ENCODE data around the gene MINDY2.
"Not testable (repeated sequence)": the region's sequence is repeated elsewhere in the genome, so short reads cannot be mapped to it uniquely, and the experiment has no call there.

Gene MINDY2

GRCh38 chr15:58823267-58823666 lies 52.2 kb downstream of the MINDY2 start:
- H3K4me3 Mint-ChIP-seq; H3K27me3 Mint-ChIP-seq (ENCODE audit: low read depth); H3K9me3 Mint-ChIP-seq; DNase-seq (ENCODE audit: low spot score); H3K27ac Mint-ChIP-seq; H3K4me1 Mint-ChIP-seq (ENCODE audit: low read depth): not testable (repeated sequence)
- peaks cover 19% of the 10 kb centered on the region for H3K36me3 Mint-ChIP-seq (ENCODE audit: low read depth)

GRCh38 chr15:58830556-58830955 lies 59.5 kb downstream of the MINDY2 start:
- no peaks in the 10 kb centered on the region for H3K9me3 Mint-ChIP-seq
- no peak overlapping the region for H3K27ac Mint-ChIP-seq
- peaks cover 2% of the 10 kb centered on the region for H3K4me1 Mint-ChIP-seq (ENCODE audit: low read depth)
- peaks cover 21% of the 10 kb centered on the region for H3K36me3 Mint-ChIP-seq (ENCODE audit: low read depth)
- no peak overlapping the region for H3K4me3 Mint-ChIP-seq
- DNase-seq (ENCODE audit: low spot score), result no peak
- H3K27me3 Mint-ChIP-seq (ENCODE audit: low read depth), result no peaks in the 10 kb centered on the region

DNA sequence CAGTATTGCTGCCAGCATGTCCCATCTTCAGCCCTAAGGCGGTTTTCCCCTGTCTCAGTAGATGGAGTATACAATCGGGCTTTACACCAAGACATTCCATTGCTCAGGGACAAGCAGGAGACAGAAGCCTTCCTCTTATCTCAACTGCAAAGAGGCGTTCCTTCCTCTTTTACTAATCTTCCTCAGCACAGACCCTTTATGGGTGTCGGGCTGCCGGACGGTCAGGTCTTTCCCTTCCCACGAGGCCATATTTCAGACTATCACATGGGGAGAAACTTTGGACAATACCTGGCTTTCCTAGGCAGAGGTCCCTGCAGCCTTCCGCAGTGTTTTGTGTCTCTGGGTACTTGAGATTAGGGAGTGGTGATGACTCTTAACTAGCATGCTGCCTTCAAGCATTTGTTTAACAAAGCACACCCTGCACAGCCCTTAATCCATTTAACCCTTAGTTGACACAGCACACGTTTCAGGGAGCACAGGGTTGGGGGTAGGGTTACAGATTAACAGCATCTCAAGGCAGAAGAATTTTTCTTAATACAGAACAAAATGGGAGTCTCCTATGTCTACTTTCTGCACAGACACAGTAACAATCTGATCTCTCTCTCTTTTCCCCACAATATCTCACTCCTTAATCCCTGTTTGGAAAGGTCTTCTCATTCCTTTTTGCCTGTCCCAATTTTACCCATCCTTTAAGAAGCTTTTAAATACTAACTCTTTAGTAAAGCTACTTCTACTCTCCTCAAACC lies 62.8 kb downstream of the MINDY2 start:
- not testable (repeated sequence) for H3K36me3 Mint-ChIP-seq (ENCODE audit: low read depth); H3K4me3 Mint-ChIP-seq; H3K9me3 Mint-ChIP-seq; H3K4me1 Mint-ChIP-seq (ENCODE audit: low read depth); H3K27me3 Mint-ChIP-seq (ENCODE audit: low read depth); DNase-seq (ENCODE audit: low spot score); H3K27ac Mint-ChIP-seq

- DNase-seq (ENCODE audit: low spot score), result no peak
- Mint-ChIP-seq H3K36me3 (ENCODE audit: low read depth) (no peaks in the 10 kb centered on the region), H3K4me3 (no peak overlapping the region), H3K4me1 (ENCODE audit: low read depth) (no peaks in the 10 kb centered on the region), H3K9me3 (no peaks in the 10 kb centered on the region), H3K27ac (no peak overlapping the region), H3K27me3 (ENCODE audit: low read depth) (no peaks in the 10 kb centered on the region)
Observed at GRCh38 chr15:58839485-58839884, 68.4 kb downstream of the MINDY2 start.

DNA sequence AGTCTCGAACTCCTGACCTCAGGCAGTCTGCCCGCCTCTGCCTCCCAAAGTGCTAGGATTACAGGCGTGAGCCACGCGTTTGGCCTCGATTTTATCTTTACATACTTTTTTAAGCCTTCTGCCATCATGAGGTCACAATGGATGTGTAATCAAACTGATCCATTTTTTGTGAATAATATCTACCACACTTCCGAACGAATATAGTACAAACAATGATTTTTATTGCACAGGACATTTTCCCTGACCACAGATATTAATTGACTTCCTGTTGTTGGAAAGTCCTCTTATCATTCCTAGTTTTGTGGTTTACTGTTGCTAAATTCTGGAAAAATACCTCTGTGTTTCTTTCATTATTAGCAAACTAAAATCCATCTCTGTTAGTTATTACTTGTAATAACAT lies 68.9 kb downstream of the MINDY2 start:
- no peak overlapping the region for H3K27ac Mint-ChIP-seq
- DNase-seq (ENCODE audit: low spot score), result no peak
- H3K4me3 Mint-ChIP-seq, result no peak overlapping the region
- H3K4me1 Mint-ChIP-seq (ENCODE audit: low read depth), result no peaks in the 10 kb centered on the region
- no peaks in the 10 kb centered on the region for H3K36me3 Mint-ChIP-seq (ENCODE audit: low read depth)
- H3K27me3 Mint-ChIP-seq (ENCODE audit: low read depth), result no peaks in the 10 kb centered on the region
- H3K9me3 Mint-ChIP-seq, result no peaks in the 10 kb centered on the region

DNA sequence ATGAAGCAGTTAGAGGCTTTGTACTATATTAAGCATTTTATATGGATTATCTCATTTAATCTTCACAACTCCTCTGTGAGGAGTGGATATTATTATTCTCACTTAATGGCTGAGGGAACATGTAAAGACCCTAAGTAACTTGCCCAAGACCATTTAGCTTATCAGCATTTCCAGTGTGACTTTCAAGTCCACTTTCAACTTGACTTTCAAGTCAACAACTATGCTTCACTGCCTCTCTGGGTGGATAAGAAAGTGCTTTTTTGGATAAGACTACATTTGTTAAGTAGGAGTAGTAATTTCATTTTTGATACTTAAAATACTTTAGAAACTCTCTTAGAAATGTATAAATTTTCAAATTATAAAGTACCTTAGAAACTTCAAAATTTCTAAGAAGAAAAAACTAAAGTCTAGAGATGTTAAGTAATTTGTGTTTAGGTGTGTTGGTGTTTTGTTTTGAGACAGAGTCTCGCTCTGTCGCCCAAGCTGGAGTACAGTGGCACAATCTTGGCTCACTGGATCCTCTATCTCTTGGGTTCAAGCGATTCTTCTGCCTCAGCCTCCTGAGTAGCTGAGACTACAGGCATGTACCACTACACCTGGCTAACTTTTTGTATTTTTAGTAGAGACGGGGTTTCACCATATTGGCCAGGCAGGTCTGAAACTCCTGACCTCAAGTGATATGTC lies 71.8 kb downstream of the MINDY2 start:
- no peak for DNase-seq (ENCODE audit: low spot score)
- H3K4me3 Mint-ChIP-seq, result no peak overlapping the region
- no peaks in the 10 kb centered on the region for H3K4me1 Mint-ChIP-seq (ENCODE audit: low read depth)
- peaks cover 13% of the 10 kb centered on the region for H3K36me3 Mint-ChIP-seq (ENCODE audit: low read depth)
- H3K27me3 Mint-ChIP-seq (ENCODE audit: low read depth), result no peaks in the 10 kb centered on the region
- no peak overlapping the region for H3K27ac Mint-ChIP-seq
- H3K9me3 Mint-ChIP-seq, result no peaks in the 10 kb centered on the region

DNA sequence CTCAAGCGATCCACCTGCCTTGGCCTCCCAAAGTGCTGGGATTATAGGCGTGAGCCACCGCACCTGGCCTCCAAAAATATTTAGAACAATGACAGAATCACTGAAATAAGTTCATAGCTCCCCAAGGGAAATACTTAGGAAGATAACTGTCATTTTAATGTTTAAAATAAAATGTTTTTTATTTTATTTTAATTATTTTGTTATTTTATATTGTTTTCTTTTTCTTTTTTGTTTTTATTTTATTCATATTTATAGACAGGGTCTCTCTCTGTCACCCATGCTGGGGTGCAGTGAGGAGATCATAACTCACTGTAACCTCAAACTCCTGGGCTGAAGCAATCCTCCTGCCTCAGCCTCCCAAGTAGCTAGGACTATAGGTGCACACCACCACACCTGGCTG lies 80.1 kb downstream of the MINDY2 start:
- not testable (repeated sequence) for H3K9me3 Mint-ChIP-seq; DNase-seq (ENCODE audit: low spot score)

DNA sequence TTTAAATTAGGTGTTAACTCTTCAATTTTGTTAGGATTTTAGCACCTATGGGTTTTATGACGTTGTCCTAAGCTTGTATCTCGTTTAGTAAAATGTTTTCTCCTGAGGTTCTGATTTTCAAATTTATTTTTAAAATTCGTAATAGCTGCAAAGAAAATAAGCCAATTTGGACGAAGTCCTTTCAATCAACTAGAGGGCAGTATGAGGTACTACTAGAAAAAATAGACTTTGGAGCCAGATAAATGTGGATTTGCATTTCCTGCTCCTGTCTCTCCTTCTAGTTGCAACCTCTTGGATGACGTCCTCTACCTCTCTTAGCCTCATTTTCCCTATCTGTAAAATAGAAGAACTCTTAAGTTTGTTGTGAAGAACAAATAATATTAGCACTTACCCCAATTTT lies 81.2 kb downstream of the MINDY2 start:
- Mint-ChIP-seq H3K4me3 (no peak overlapping the region), H3K9me3 (no peaks in the 10 kb centered on the region), H3K36me3 (ENCODE audit: low read depth) (peaks cover 41% of the 10 kb centered on the region), H3K27me3 (ENCODE audit: low read depth) (no peaks in the 10 kb centered on the region), H3K4me1 (ENCODE audit: low read depth) (no peaks in the 10 kb centered on the region), H3K27ac (no peak overlapping the region)
- DNase-seq (ENCODE audit: low spot score), result no peak

More for the DNA sequence above, 80.1 kb downstream of the MINDY2 start:
- H3K36me3 Mint-ChIP-seq (ENCODE audit: low read depth), result peaks cover 42% of the 10 kb centered on the region
- H3K27ac Mint-ChIP-seq; H3K4me1 Mint-ChIP-seq (ENCODE audit: low read depth); H3K27me3 Mint-ChIP-seq (ENCODE audit: low read depth); H3K4me3 Mint-ChIP-seq: not testable (repeated sequence)

DNA sequence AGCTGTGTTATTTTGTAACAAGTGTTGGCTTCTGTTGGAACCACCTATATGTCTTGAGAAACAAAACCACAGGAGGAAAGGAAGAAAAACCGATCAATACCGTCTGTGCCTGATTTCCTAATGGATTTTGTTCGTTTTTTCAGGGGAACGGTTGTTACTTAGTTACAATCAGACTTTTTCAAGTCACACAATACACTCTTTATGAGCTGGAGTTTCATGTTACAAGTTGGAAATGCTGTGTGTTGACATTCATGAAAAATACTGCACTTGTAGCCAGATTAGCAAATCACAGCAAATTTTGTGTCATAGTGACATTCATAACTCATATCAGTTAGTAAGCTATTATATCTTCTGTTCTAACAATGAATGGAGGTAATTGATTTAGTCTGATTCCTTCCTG lies 83.5 kb downstream of the MINDY2 start:
- Mint-ChIP-seq H3K27me3 (ENCODE audit: low read depth) (no peaks in the 10 kb centered on the region), H3K9me3 (no peaks in the 10 kb centered on the region), H3K27ac (no peak overlapping the region), H3K4me3 (no peak overlapping the region), H3K4me1 (ENCODE audit: low read depth) (no peaks in the 10 kb centered on the region), H3K36me3 (ENCODE audit: low read depth) (peaks cover 24% of the 10 kb centered on the region)
- DNase-seq (ENCODE audit: low spot score), result no peak

DNA sequence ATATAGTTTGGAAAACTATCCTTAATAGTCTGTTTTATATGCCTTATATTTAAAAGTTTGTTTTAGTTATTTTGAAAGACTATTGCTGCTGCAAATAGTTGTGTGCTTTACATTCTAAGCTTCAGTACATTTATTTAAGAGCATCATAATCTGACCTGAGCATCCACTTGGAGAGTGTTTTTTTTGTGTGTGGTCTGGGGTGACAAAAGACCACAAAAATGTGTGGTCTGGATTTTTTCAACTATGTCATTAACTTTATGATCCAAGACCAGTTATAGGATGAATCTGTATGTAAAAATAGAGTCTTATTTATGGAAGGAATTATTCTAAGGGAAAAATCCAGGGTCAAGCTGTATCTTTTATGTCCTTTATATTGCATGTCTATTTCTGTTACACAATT lies 85.0 kb downstream of the MINDY2 start:
- H3K4me3 Mint-ChIP-seq, result no peak overlapping the region

GRCh38 chr15:58856621-58857020 lies 85.5 kb downstream of the MINDY2 start:
- H3K4me1 Mint-ChIP-seq (ENCODE audit: low read depth); H3K4me3 Mint-ChIP-seq; H3K27ac Mint-ChIP-seq; H3K27me3 Mint-ChIP-seq (ENCODE audit: low read depth); H3K9me3 Mint-ChIP-seq; DNase-seq (ENCODE audit: low spot score): not testable (repeated sequence)
- peaks cover 20% of the 10 kb centered on the region for H3K36me3 Mint-ChIP-seq (ENCODE audit: low read depth)

More for the DNA sequence above, 85.0 kb downstream of the MINDY2 start:
- Mint-ChIP-seq H3K27ac (no peak overlapping the region), H3K27me3 (ENCODE audit: low read depth) (no peaks in the 10 kb centered on the region), H3K4me1 (ENCODE audit: low read depth) (no peaks in the 10 kb centered on the region), H3K9me3 (no peaks in the 10 kb centered on the region), H3K36me3 (ENCODE audit: low read depth) (peaks cover 21% of the 10 kb centered on the region)
- no peak for DNase-seq (ENCODE audit: low spot score)

GRCh38 chr15:58862326-58862725 lies 91.2 kb downstream of the MINDY2 start:
- Mint-ChIP-seq H3K27ac (no peak overlapping the region), H3K4me1 (ENCODE audit: low read depth) (peaks cover 10% of the 10 kb centered on the region), H3K36me3 (ENCODE audit: low read depth) (no peaks in the 10 kb centered on the region), H3K9me3 (no peaks in the 10 kb centered on the region), H3K4me3 (no peak overlapping the region), H3K27me3 (ENCODE audit: low read depth) (peaks cover 3% of the 10 kb centered on the region)
- DNase-seq (ENCODE audit: low spot score), result no peak

DNA sequence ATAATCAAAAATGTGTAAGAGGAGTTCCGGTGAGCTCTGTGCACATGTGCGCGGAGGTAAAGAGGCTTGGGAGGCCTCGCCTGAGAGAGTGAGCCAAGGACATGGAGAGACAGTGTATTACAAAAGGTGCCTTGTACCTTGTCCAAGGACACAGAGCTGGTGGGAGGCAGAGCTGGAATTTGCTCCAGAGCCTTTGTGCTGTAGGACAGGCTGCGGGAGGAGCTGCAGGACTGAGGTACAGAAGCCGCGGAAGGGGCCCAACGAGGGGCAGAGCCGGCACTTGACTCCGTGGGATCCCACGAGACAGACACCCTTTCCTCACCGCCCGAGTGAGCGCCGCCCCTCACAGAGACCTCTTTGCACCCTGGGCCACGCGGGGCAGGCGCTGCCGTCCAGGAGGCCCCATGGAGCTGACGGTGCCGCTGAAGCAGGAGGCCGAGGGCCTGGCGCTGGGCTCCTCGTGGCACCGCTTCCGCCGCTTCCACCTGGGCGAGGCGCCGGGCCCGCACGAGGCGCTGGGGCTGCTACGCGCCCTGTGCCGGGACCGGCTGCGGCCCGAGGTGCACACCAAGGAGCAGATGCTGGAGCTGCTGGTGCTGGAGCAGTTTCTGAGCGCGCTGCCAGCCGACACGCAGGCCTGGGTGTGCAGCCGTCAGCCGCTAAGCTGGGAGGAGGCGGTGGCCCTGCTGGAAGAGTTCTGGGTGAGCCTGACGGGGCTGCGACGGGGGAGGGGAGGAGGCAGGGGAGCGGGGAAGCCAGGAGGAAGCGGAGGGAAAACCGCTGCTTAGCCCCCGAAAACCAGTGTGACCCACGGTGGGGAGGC lies 93.7 kb downstream of the MINDY2 start:
- Mint-ChIP-seq H3K27me3 (ENCODE audit: low read depth) (peaks cover 3% of the 10 kb centered on the region), H3K4me1 (ENCODE audit: low read depth) (peaks cover 10% of the 10 kb centered on the region), H3K4me3 (peak overlapping the region; percentile 14), H3K36me3 (ENCODE audit: low read depth) (no peaks in the 10 kb centered on the region), H3K9me3 (no peaks in the 10 kb centered on the region), H3K27ac (peak overlapping the region; percentile 52)
- no peak for DNase-seq (ENCODE audit: low spot score)

DNA sequence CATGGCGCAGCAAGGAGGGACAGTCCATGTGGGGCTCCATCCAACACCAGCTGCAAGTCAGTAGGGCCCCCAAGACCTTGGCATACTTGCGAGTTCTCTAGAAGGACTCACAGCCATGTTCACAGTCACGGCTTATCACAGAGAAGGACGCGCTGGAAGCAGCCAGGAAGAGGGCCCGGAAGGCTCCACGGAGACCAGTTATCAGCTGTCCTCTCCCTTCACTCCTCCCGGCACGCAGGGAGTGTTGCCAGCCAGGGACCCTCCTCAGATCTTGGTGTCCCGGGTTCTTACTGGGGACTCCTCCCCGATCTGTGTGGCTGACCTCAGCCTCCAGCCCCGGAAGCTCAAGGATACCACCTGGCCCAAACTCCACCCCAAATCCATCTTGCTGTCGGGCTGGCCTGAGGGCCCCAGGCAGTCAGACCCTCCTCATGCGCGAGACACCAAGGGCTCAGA lies 94.4 kb downstream of the MINDY2 start:
- no peak for DNase-seq (ENCODE audit: low spot score)
- Mint-ChIP-seq H3K27ac (no peak overlapping the region), H3K4me1 (ENCODE audit: low read depth) (peaks cover 10% of the 10 kb centered on the region), H3K9me3 (no peaks in the 10 kb centered on the region), H3K36me3 (ENCODE audit: low read depth) (no peaks in the 10 kb centered on the region), H3K27me3 (ENCODE audit: low read depth) (peaks cover 3% of the 10 kb centered on the region), H3K4me3 (no peak overlapping the region)
